SH-SY5Y (cell line): ENCODE results near the gene ATL1.

ENCODE experiments used
- GATA2 ChIP-seq: IDR thresholded peaks from 2 replicates; pipeline ENCODE4 v1.6.1; 2011; ENCODE audit warnings: mild to moderate bottlenecking, low read depth, low read length
- GATA3 ChIP-seq: IDR thresholded peaks from 2 replicates; pipeline ENCODE4 v1.6.1; 2011; ENCODE audit warnings: low read depth, mild to moderate bottlenecking, low read length, moderate library complexity

GRCh38 chr14:50678163-50678562 lies 118.2 kb downstream of the ATL1 start:
- TF ChIP-seq GATA2 (no peak), GATA3 (no peak)
